ENCODE measurements around the gene SEMA4D.
A peak's percentile ranks its signal among the peaks of the same experiment; 100 is the strongest.

SEMA4D gene

DNA sequence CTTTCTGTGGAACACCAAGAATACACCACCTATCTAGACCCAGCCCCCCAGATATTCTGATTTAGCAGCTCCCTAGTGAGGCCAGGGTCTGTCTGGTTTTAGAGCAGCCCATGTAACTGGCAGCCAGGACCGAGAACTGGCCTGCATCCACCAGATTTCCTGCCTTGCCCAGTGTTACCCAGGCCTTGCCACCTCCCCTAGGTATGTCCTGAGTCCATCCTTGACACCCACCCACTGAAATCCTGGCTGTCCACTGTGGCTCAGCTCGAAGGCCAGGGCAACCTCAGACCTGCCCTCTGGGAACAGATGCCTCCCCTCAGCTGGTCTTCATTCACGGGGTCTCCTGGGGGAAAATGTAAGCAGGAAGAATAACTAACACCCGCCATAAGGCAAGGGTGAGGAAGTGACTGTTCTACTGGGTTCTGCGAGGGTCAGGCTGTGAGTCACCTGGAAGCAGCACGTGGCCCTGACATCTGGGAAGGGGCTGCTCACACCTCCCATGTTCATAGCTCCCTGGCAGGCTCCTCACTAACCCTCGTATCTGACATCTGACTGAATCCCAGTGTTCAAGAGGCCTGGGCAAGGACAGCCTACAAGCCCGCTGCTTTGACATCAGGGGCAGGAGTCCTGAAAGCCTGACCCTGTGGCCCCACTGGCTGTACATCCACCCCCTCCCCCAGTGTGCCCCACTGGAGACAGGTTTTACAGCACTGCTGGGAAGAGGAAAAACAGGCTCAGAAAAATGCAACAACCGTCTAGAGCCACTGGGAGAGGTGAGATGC is 72.7 kb downstream of the SEMA4D start:
- DNase-seq = no peak

- DNase-seq = peak; percentile 87
These were observed 75.5 kb downstream of the SEMA4D start for GRCh38 chr9:89422151-89422975.

DNA sequence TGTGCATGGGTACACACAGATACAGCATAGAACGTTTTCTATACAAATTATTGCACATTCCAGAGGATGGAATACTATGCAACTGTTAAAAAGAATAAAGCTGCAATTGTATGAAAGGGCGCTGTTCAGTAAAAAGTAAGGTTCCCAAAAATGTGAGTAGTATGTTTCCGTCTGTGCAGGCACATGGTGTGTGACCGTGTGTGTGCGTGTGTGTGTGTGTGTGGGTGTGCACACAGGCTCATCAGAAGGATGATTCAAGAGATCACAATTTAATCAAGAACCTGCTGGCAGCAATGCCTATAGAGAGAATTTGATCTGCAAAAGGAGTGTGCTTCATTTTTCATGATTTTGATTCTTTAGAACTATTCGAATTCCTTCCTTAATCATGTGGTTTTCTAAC is 76.3 kb downstream of the SEMA4D start:
- DNase-seq = no peak

DNA sequence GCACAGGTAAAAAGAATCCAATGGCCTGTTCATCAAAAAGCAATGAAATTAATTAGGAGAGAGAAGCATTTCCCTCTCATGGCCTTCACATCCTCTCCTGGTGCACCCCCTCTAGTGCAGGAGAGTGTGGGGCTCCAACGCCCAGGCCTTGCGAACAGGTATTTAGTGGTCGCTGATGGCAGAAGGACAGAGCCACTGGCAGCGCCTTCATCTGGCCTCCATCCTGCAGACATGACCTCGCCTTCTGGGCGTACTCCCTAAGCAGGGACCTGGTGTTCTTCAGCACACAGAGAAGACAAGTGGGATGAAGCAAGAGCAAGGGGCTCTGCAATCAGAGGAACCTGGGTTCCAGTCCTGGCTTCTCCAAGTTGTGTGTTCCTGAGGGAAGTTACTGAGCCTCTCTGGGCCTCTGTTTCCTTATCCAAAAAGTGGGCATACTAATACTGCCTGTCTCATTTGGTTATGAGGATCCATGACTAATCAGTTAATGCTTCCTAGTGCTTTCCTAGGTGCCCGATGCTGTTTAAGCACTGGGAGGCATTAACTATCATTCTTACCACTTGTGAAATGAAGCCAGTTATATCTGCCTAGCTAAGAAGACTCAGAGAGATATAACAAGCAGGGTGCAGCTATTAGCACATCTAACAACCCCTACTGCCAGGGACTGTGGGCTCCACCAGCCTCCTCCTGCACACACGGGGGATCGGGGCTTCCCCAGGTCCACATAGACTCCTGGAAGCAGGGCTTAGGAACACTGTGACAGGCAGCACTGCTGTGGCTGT is 77.3 kb downstream of the SEMA4D start:
- peak; percentile 73 for DNase-seq

GRCh38 chr9:89419978-89420394 is 77.9 kb downstream of the SEMA4D start:
- DNase-seq = peak; percentile 79

GRCh38 chr9:89418882-89419640 is 78.9 kb downstream of the SEMA4D start:
- peak; percentile 84 for DNase-seq

- DNase-seq = no peak
These were observed 79.5 kb downstream of the SEMA4D start for GRCh38 chr9:89418474-89418845.

DNA sequence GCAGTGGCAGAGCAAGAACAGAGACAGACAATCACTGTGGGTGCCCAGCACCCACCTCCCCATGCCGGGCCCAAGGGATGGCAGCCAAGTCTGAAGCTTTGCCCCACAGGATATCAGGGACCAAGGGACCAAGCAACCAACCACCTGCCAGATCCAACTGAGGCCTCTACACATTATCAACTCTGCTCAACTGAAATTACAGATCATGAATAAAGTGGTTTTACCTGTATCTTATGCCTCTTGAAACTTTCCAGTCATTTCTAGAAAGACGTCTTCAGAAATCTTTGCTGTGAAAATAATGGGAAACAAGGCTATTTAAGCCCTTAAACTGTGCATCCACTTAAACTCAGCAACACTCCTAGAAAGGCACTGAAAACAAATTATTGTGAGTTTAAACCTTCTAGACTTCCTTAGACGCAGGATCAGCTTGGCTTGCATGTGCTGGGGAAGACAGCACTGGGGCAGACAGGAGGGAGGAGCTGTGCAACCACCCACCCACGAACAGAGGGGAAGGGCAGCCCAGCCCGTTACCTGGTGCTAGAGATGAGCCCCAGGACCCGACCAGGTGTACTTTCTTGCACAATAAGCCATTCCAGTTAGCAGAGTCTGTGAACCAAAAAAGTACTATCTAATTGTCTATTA is 80.0 kb downstream of the SEMA4D start:
- DNase-seq = no peak

GRCh38 chr9:89414670-89415324 is 83.1 kb downstream of the SEMA4D start:
- DNase-seq = no peak

- DNase-seq = no peak
These were observed 83.8 kb downstream of the SEMA4D start for GRCh38 chr9:89413963-89414638.

DNA sequence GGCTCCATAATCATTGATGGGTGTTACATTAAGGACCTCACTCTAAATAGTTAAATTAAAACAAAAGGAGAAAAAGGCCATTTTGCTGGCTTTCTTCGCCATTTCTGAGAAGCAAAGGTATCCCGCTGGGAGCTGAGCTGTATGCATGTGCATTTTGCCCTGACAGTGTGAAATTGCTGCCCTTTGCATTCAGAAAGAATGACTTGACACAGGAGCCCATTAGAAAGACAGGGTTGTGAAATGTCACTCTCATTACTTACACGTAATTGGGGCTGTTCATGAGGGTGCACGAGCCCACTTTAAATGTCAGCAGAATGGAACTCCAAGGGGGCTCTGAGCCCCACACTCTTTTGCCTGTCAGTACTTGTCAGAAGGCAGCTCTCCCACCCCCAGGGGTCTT is 85.0 kb downstream of the SEMA4D start:
- DNase-seq = no peak

GRCh38 chr9:89412541-89412940 is 85.4 kb downstream of the SEMA4D start:
- no peak for DNase-seq

- DNase-seq = no peak
These were observed 86.2 kb downstream of the SEMA4D start for GRCh38 chr9:89411759-89412158.

DNA sequence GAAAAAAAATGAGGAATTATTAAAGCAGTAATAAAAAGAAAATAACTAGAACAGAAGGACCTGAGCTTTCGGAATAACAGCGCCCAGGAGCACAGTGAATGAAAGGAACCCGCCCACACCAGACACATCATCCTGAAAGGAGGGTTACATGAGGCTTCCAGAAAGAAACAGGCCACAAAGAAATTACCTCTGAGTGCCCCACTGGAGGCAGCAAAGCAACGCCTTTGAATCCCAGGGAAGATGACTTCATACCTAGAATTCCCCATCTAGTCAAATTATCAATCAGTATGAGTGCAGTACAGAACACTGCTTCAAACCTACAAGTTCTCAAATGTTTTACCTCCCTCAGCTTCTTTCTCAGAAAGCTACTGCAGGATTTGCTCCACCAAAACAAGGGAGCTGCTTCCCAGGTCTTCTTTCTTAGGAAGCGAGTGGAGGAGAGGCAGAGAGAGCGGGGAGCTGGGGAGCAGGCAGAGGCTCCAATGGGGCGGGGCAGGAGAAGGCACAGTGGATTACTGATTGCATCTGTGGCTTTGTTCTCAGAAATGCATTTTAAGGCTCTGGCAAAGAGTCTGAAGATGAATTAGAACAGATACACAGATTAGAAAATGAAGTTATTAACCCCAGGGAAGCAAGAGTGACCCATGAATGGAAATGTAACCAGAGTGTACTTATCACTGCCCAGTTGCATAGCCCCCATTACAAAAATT is 87.1 kb downstream of the SEMA4D start:
- peak; percentile 70 for DNase-seq

- DNase-seq = no peak
These were observed 87.9 kb downstream of the SEMA4D start for GRCh38 chr9:89410022-89410421.

DNA sequence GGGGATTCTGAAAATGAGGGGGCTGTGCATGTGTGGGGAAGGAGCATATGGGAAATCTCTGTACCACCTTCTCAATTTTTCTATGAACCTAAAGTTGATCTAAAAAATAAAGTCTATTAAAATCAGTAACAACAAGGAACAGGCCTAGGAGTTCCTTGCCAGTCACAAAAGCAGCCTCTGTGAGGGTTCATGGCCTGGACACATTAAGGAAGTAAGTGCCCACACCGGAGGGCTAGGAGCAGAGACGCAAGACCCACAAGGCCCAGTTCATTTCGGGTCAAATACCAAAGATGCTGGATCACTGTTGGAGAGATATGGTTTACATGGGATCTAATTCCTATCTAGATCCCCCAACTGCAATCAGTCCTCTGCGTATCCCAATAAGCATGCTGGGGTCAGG is 88.4 kb downstream of the SEMA4D start:
- no peak for DNase-seq

- peak; percentile 73 for DNase-seq
These were observed 89.2 kb downstream of the SEMA4D start for GRCh38 chr9:89408628-89409101.

DNA sequence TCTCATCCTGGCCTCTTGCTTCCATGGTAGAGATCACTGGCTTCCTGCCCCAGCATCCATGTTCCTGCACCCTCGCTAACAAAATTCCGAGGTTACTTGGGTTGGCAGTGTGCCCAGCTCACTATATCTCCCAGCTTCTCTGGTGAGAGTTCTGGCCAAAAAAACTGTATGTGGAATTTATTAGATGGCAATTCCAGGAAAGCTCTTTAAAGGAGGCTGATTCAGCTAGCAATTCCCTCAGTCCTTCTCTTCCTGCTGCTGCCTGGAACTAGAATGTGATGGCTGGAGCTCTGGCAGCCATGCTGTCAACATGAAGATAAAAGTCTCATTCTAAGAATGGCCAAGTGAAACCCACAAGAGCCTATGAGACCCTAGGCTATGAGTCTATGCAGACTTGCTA is 90.8 kb downstream of the SEMA4D start:
- no peak for DNase-seq

GRCh38 chr9:89405826-89406225 is 92.1 kb downstream of the SEMA4D start:
- DNase-seq = no peak

GRCh38 chr9:89404074-89404473 is 93.8 kb downstream of the SEMA4D start:
- no peak for DNase-seq

All from activated CD8-positive, alpha-beta memory T cell treated with anti-CD3 and anti-CD28 coated beads, Interleukin-2, amount 50 U/mL, for 48 hours (primary cell).